H9 (cell line): Measurements from ENCODE around the gene DOCK10. TPM values are rescaled to one million over a fixed set of nuclear protein-coding genes. Genes with fewer than 3 reads are reported as not detected.

Source experiments
- DNase-seq: peaks from one replicate; pipeline ENCODE4 v3.0.0-alpha.2; 2017
- H2AFZ ChIP-seq: one replicate; pipeline ENCODE4 v1.6.1; 2013; ENCODE audit warnings: mild to moderate bottlenecking, low read length, control low read depth, moderate library complexity
- H2AK5ac ChIP-seq: 2 replicates; pipeline ENCODE4 v1.6.1; 2013; ENCODE audit warnings: low read length, control low read depth, mixed read lengths; ENCODE audit not compliant: insufficient read length
- H2BK120ac ChIP-seq: one replicate; pipeline ENCODE4 v1.6.1; 2013; ENCODE audit warnings: low read depth, mild to moderate bottlenecking, low read length, control low read depth, inconsistent platforms; ENCODE audit not compliant: poor library complexity, severe bottlenecking
- H2BK12ac ChIP-seq: 2 replicates; pipeline ENCODE4 v1.6.1; 2013; ENCODE audit warnings: low read length, control low read depth, mixed read lengths, low read depth; ENCODE audit not compliant: insufficient read length
- H2BK15ac ChIP-seq: 2 replicates; pipeline ENCODE4 v1.6.1; 2013; ENCODE audit warnings: low read depth, low read length, control low read depth
- H2BK20ac ChIP-seq: one replicate; pipeline ENCODE4 v1.6.1; 2013; ENCODE audit warnings: low read depth, mild to moderate bottlenecking, low read length, control low read depth, inconsistent platforms; ENCODE audit not compliant: poor library complexity, severe bottlenecking
- H2BK5ac ChIP-seq: 2 replicates; pipeline ENCODE4 v1.6.1; 2013; ENCODE audit warnings: low read length, control low read depth, mixed read lengths; ENCODE audit not compliant: insufficient read length
- H3K14ac ChIP-seq: 2 replicates; pipeline ENCODE4 v1.6.1; 2013; ENCODE audit warnings: low read length, control low read depth; ENCODE audit not compliant: insufficient read depth
- H3K18ac ChIP-seq: 2 replicates; pipeline ENCODE4 v1.6.1; 2013; ENCODE audit warnings: low read depth, mild to moderate bottlenecking, mixed read lengths, low read length, control low read depth; ENCODE audit not compliant: insufficient read length
- H3K23ac ChIP-seq: 2 replicates; pipeline ENCODE4 v1.6.1; 2013; ENCODE audit warnings: low read length, control low read depth, mixed read lengths, low read depth; ENCODE audit not compliant: insufficient read length
- H3K23me2 ChIP-seq: 2 replicates; pipeline ENCODE4 v1.6.1; 2013; ENCODE audit warnings: low read depth, mild to moderate bottlenecking, mixed read lengths, low read length, control low read depth; ENCODE audit not compliant: insufficient read length, poor library complexity, severe bottlenecking
- H3K27ac ChIP-seq: 2 replicates; pipeline ENCODE4 v1.5.1; 2013; ENCODE audit warnings: low read length, control low read depth, mixed read lengths, low read depth; ENCODE audit not compliant: insufficient read length
- H3K27me3 ChIP-seq: 2 replicates; pipeline ENCODE4 v1.6.1; 2013; ENCODE audit warnings: low read length, control low read depth, inconsistent platforms; ENCODE audit not compliant: insufficient read depth
- H3K4ac ChIP-seq: 2 replicates; pipeline ENCODE4 v1.6.1; 2013; ENCODE audit warnings: low read depth, mild to moderate bottlenecking, control low read depth, inconsistent platforms, low read length, moderate library complexity
- H3K4me1 ChIP-seq: 2 replicates; pipeline ENCODE4 v1.6.1; 2013; ENCODE audit warnings: low read length, control low read depth, inconsistent platforms; ENCODE audit not compliant: insufficient read depth
- H3K4me2 ChIP-seq: 2 replicates; pipeline ENCODE4 v1.6.1; 2013; ENCODE audit warnings: low read length, control low read depth, mixed read lengths; ENCODE audit not compliant: insufficient read length, insufficient read depth
- H3K56ac ChIP-seq: 2 replicates; pipeline ENCODE4 v1.6.1; 2013; ENCODE audit warnings: low read depth, mild to moderate bottlenecking, mixed read lengths, low read length, control low read depth; ENCODE audit not compliant: insufficient read length
- H3K79me1 ChIP-seq: 2 replicates; pipeline ENCODE4 v1.6.1; 2013; ENCODE audit warnings: low read depth, mild to moderate bottlenecking, moderate library complexity, low read length, control low read depth, inconsistent platforms; ENCODE audit not compliant: insufficient read depth, poor library complexity, severe bottlenecking
- H3K79me2 ChIP-seq: 2 replicates; pipeline ENCODE4 v1.6.1; 2013; ENCODE audit warnings: low read length, control low read depth, inconsistent platforms; ENCODE audit not compliant: insufficient read depth
- H3K9ac ChIP-seq: 2 replicates; pipeline ENCODE4 v1.6.1; 2013; ENCODE audit warnings: low read length, control low read depth, mixed read lengths; ENCODE audit not compliant: insufficient read length; ENCODE audit errors: extremely low read depth
- H3K9me3 ChIP-seq: one replicate; pipeline ENCODE4 v1.6.1; 2013; ENCODE audit warnings: low read depth, low read length, inconsistent platforms; ENCODE audit not compliant: control insufficient read depth
- H3T11ph ChIP-seq: one replicate; pipeline ENCODE4 v1.6.1; 2013; ENCODE audit warnings: mild to moderate bottlenecking, low read length, control low read depth, inconsistent platforms
- H4K20me1 ChIP-seq: one replicate; pipeline ENCODE4 v1.6.1; 2013; ENCODE audit not compliant: control insufficient read depth, insufficient read length, insufficient read depth
- H4K5ac ChIP-seq: 2 replicates; pipeline ENCODE4 v1.6.1; 2013; ENCODE audit warnings: low read depth, mild to moderate bottlenecking, mixed read lengths, low read length, control low read depth; ENCODE audit not compliant: insufficient read length
- H4K8ac ChIP-seq: replicated peaks from 2 replicates; pipeline ENCODE4 v1.6.1; 2013; ENCODE audit warnings: low read length, control low read depth, mixed read lengths, low read depth; ENCODE audit not compliant: insufficient read length
- H4K91ac ChIP-seq: 2 replicates; pipeline ENCODE4 v1.6.1; 2013; ENCODE audit warnings: low read depth, mild to moderate bottlenecking, moderate library complexity, mixed read lengths, low read length, control low read depth; ENCODE audit not compliant: insufficient read length
- H3K27ac Mint-ChIP-seq, 3 experiments: 2 replicates in 2 of 3; 3 replicates in 1 of 3; pipeline ENCODE4 v1.8.0; 2020 to 2021; ENCODE audit warnings: mixed read lengths in 3 of 3, mild to moderate bottlenecking in 1 of 3, moderate library complexity in 1 of 3
- H3K27me3 Mint-ChIP-seq: 2 replicates; pipeline ENCODE4 v1.8.0; 2021; ENCODE audit warnings: low read depth, mild to moderate bottlenecking, moderate library complexity, mixed read lengths
- H3K36me3 Mint-ChIP-seq, 3 experiments: 2 replicates in 2 of 3; 3 replicates in 1 of 3; pipeline ENCODE4 v1.8.0; 2020 to 2021; ENCODE audit warnings: low read depth in 3 of 3, mixed read lengths in 3 of 3; ENCODE audit not compliant: insufficient read depth in 1 of 3
- H3K4me1 Mint-ChIP-seq, 2 experiments: 2 replicates each; pipeline ENCODE4 v1.8.0; 2020; ENCODE audit warnings: mixed read lengths in 2 of 2
- H3K4me3 Mint-ChIP-seq, 2 experiments: 2 replicates in 1 of 2; 3 replicates in 1 of 2; pipeline ENCODE4 v1.8.0; 2020 to 2021; ENCODE audit warnings: mild to moderate bottlenecking in 2 of 2, mixed read lengths in 2 of 2, moderate library complexity in 1 of 2
- H3K9me3 Mint-ChIP-seq, 2 experiments: 2 replicates in 1 of 2; 3 replicates in 1 of 2; pipeline ENCODE4 v1.8.0; 2020; ENCODE audit warnings: mild to moderate bottlenecking in 2 of 2, mixed read lengths in 2 of 2, moderate library complexity in 1 of 2
- WGBS: extraction: QIAGEN DNeasy Blood & Tissue Kit; methylation state at CpG from one replicate; pipeline ENCODE4 v1.1.7; 2013; ENCODE audit warnings: missing lambda C conversion rate, low lambda C conversion rate, mixed read lengths; ENCODE audit not compliant: insufficient read length; ENCODE audit errors: extremely low coverage; 5-methylcytosine and 5-hydroxymethylcytosine counted together
- total RNA-seq: library from RNA; stranded (reverse); gene quantifications from 2 replicates; pipeline ENCODE4 v1.2.1, GENCODE V29; 2021
- TF ChIP-seq, protein P1 (sequence below): fragments of 200-600 bp; sonication (generic); conservative IDR thresholded peaks from 3 replicates; pipeline ENCODE4 v1.8.0; 2021; ENCODE audit warnings: antibody characterized with exemption, mild to moderate bottlenecking

The DOCK10 gene
- total RNA-seq, 1 experiment from 2014 or later: 0.79 TPM

GRCh38 chr2:225004597-225004996 lies 37.7 kb downstream of the DOCK10 start:
- TF ChIP-seq, protein P1, sequence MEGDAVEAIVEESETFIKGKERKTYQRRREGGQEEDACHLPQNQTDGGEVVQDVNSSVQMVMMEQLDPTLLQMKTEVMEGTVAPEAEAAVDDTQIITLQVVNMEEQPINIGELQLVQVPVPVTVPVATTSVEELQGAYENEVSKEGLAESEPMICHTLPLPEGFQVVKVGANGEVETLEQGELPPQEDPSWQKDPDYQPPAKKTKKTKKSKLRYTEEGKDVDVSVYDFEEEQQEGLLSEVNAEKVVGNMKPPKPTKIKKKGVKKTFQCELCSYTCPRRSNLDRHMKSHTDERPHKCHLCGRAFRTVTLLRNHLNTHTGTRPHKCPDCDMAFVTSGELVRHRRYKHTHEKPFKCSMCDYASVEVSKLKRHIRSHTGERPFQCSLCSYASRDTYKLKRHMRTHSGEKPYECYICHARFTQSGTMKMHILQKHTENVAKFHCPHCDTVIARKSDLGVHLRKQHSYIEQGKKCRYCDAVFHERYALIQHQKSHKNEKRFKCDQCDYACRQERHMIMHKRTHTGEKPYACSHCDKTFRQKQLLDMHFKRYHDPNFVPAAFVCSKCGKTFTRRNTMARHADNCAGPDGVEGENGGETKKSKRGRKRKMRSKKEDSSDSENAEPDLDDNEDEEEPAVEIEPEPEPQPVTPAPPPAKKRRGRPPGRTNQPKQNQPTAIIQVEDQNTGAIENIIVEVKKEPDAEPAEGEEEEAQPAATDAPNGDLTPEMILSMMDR: no peak
- Histone ChIP-seq H2BK15ac (no peak overlapping the region), H2AK5ac (no peak overlapping the region), H3K14ac (no peak overlapping the region), H3K79me2 (no peaks in the 10 kb centered on the region), H4K8ac (no peak overlapping the region), H3K23ac (no peak overlapping the region), H2BK12ac (no peak overlapping the region), H3K4me1 (no peaks in the 10 kb centered on the region), H3K27ac (no peak overlapping the region), H2AFZ (no peak overlapping the region), H4K91ac (no peak overlapping the region), H2BK5ac (no peak overlapping the region), H4K5ac (no peak overlapping the region), H3K9me3 (no peaks in the 10 kb centered on the region), H3K23me2 (no peaks in the 10 kb centered on the region), H2BK120ac (no peak overlapping the region), H3T11ph (no peak overlapping the region), H3K4ac (no peak overlapping the region), H3K18ac (no peak overlapping the region), H3K4me2 (no peak overlapping the region), H3K9ac (no peak overlapping the region), H4K20me1 (no peaks in the 10 kb centered on the region), H2BK20ac (no peak overlapping the region), H3K79me1 (no peaks in the 10 kb centered on the region), H3K56ac (no peak overlapping the region), H3K27me3 (no peaks in the 10 kb centered on the region)
- Mint-ChIP-seq H3K27ac (no peak overlapping the region), H3K4me3 (no peak overlapping the region), H3K9me3 (no peaks in the 10 kb centered on the region; a peak in 1 of 5 replicates), H3K36me3 (no peaks in the 10 kb centered on the region), H3K27me3 (no peaks in the 10 kb centered on the region), H3K4me1 (peaks cover 4 to 10% of the 10 kb centered on the region in 2 experiments)
- no peak for DNase-seq
- no CpG with 5 or more reads among the region's 2 CpGs for WGBS
